WTC11 (cell line): Measurements from ENCODE around the gene MRPL40. TPM values are rescaled to one million over a fixed set of nuclear protein-coding genes. Genes with fewer than 3 reads are reported as not detected.

ENCODE experiments used
- ATAC-seq: fragments of 200-7000 bp; cut with Tn5 transposase; 2 replicates; pipeline ENCODE4 v1.10.0; 2021; ENCODE audit warnings: mild to moderate bottlenecking, moderate library complexity
- CTCF ChIA-PET: fragments of 300-600 bp; sonication (Branson Sonifier 250); formaldehyde crosslinking; loops from one replicate; lab custom pipeline; 2021; ENCODE audit warnings: antibody characterized with exemption; lab: Charles Lee
- POLR2A ChIA-PET: fragments of 350-600 bp; sonication (Branson Sonifier 250); formaldehyde crosslinking; loops from one replicate; lab custom pipeline; 2021; ENCODE audit warnings: antibody characterized with exemption; lab: Charles Lee
- DNase-seq: peaks from one replicate; pipeline ENCODE4 v3.0.0; 2021; ENCODE audit warnings: low spot score
- H3K27ac Mint-ChIP-seq: 2 replicates; pipeline ENCODE4 v1.8.0; 2021; ENCODE audit warnings: mixed read lengths
- H3K27me3 Mint-ChIP-seq: 2 replicates; pipeline ENCODE4 v1.8.0; 2021; ENCODE audit warnings: low read depth, mild to moderate bottlenecking, moderate library complexity, mixed read lengths
- H3K36me3 Mint-ChIP-seq: 2 replicates; pipeline ENCODE4 v1.8.0; 2021; ENCODE audit warnings: mixed read lengths
- H3K4me1 Mint-ChIP-seq: 2 replicates; pipeline ENCODE4 v1.8.0; 2022; ENCODE audit warnings: mixed read lengths
- H3K4me3 Mint-ChIP-seq: 2 replicates; pipeline ENCODE4 v1.8.0; 2021; ENCODE audit warnings: mild to moderate bottlenecking, moderate library complexity, mixed read lengths
- H3K9me3 Mint-ChIP-seq: 2 replicates; pipeline ENCODE4 v1.8.0; 2021; ENCODE audit warnings: mixed read lengths
- EMX1 ChIP-seq: fragments of 250-450 bp; sonication (Bioruptor Pico); IDR thresholded peaks from 2 replicates; pipeline ENCODE4 v1.8.0; 2021; ENCODE audit warnings: mild to moderate bottlenecking
- GRHL2 ChIP-seq: fragments of 250-450 bp; sonication (Bioruptor Pico); IDR thresholded peaks from 2 replicates; pipeline ENCODE4 v1.8.0; 2022; ENCODE audit warnings: mild to moderate bottlenecking, moderate library complexity; ENCODE audit not compliant: insufficient replicate concordance, severe bottlenecking
- GTF2I ChIP-seq: fragments of 250-450 bp; sonication (Bioruptor Pico); conservative IDR thresholded peaks from 2 replicates; pipeline ENCODE4 v1.4.0; 2021; ENCODE audit warnings: mild to moderate bottlenecking
- IRF2 ChIP-seq: sonication (generic); formaldehyde crosslinking; IDR thresholded peaks from 2 replicates; pipeline ENCODE4 v1.8.0; 2022; ENCODE audit warnings: low read depth, missing genetic modification reagents, borderline replicate concordance
- SMAD3 ChIP-seq: sonication (generic); formaldehyde crosslinking; IDR thresholded peaks from 2 replicates; pipeline ENCODE4 v1.8.0; 2022; ENCODE audit warnings: missing genetic modification reagents, mild to moderate bottlenecking, borderline replicate concordance
- SMAD4 ChIP-seq: sonication (generic); formaldehyde crosslinking; IDR thresholded peaks from 2 replicates; pipeline ENCODE4 v1.8.0; 2022; ENCODE audit warnings: mild to moderate bottlenecking, missing genetic modification reagents
- SOX15 ChIP-seq: fragments of 250-450 bp; sonication (Bioruptor Pico); IDR thresholded peaks from 2 replicates; pipeline ENCODE4 v1.9.0; 2021; ENCODE audit warnings: mild to moderate bottlenecking
- ZBTB21 ChIP-seq: sonication (generic); formaldehyde crosslinking; IDR thresholded peaks from 2 replicates; pipeline ENCODE4 v1.8.1; 2023; ENCODE audit warnings: mild to moderate bottlenecking, missing genetic modification reagents, borderline replicate concordance
- ZNF138 ChIP-seq: sonication (generic); formaldehyde crosslinking; conservative IDR thresholded peaks from 2 replicates; pipeline ENCODE4 v1.8.1; 2022; ENCODE audit warnings: mild to moderate bottlenecking, moderate library complexity, missing genetic modification reagents
- ZNF232 ChIP-seq: sonication (generic); formaldehyde crosslinking; IDR thresholded peaks from 2 replicates; pipeline ENCODE4 v1.8.0; 2022; ENCODE audit warnings: mild to moderate bottlenecking, missing genetic modification reagents
- total RNA-seq: library from RNA; stranded (reverse); gene quantifications from 3 replicates; pipeline ENCODE4 v1.2.3, GENCODE V29; 2021
- TF ChIP-seq, protein P1 (sequence below): sonication (generic); formaldehyde crosslinking; IDR thresholded peaks from 2 replicates; pipeline ENCODE4 v1.8.1; 2023; ENCODE audit warnings: mild to moderate bottlenecking, moderate library complexity, missing genetic modification reagents
- TF ChIP-seq, protein P2 (sequence below): sonication (generic); formaldehyde crosslinking; IDR thresholded peaks from 2 replicates; pipeline ENCODE4 v1.8.0; 2022; ENCODE audit warnings: mild to moderate bottlenecking, missing genetic modification reagents
- TF ChIP-seq, protein P3 (sequence below): sonication (generic); formaldehyde crosslinking; IDR thresholded peaks from 2 replicates; pipeline ENCODE4 v1.8.1; 2023; ENCODE audit warnings: mild to moderate bottlenecking, missing genetic modification reagents

MRPL40 gene
- total RNA-seq, 1 experiment from 2014 or later, result 19.2 TPM

GRCh38 chr22:19480789-19481188 is 48.4 kb downstream of the MRPL40 start:
- CTCF ChIA-PET, result interaction anchor here (0.7 to 2.9 kb wide), 3 partner anchors 149 to 215 kb away, joined by 3 to 18 read pairs (median 3); no protein-coding TSS in a partner anchor
- Mint-ChIP-seq H3K4me3 (peak overlapping the region; percentile 96), H3K9me3 (no peaks in the 10 kb centered on the region), H3K27me3 (no peaks in the 10 kb centered on the region), H3K27ac (peak overlapping the region; percentile 99; the same call in 1 of the 2 replicates), H3K4me1 (peaks cover 23% of the 10 kb centered on the region), H3K36me3 (peaks cover 31% of the 10 kb centered on the region)
- POLR2A ChIA-PET, result no interaction called here
- DNase-seq (no peak), ATAC-seq (no peak)
- no peak for TF ChIP-seq ZNF232 (CRISPR knock-in tag)

GRCh38 chr22:19482297-19482696 is 50.0 kb downstream of the MRPL40 start:
- H3K4me1 Mint-ChIP-seq, result peaks cover 21% of the 10 kb centered on the region
- H3K9me3 Mint-ChIP-seq, result no peaks in the 10 kb centered on the region
- no peak for ATAC-seq
- CTCF ChIA-PET, result no interaction called here
- no peak overlapping the region for H3K27ac Mint-ChIP-seq
- H3K27me3 Mint-ChIP-seq, result no peaks in the 10 kb centered on the region
- no peak overlapping the region for H3K4me3 Mint-ChIP-seq
- TF ChIP-seq IRF2 (CRISPR knock-in tag) (no peak), GRHL2 (CRISPR knock-in tag) (no peak), SOX15 (CRISPR knock-in tag) (no peak), GTF2I (CRISPR knock-in tag) (no peak), EMX1 (no peak), SMAD3 (CRISPR knock-in tag) (no peak), ZNF138 (no peak), ZBTB21 (CRISPR knock-in tag) (no peak)
- TF ChIP-seq, protein P1, sequence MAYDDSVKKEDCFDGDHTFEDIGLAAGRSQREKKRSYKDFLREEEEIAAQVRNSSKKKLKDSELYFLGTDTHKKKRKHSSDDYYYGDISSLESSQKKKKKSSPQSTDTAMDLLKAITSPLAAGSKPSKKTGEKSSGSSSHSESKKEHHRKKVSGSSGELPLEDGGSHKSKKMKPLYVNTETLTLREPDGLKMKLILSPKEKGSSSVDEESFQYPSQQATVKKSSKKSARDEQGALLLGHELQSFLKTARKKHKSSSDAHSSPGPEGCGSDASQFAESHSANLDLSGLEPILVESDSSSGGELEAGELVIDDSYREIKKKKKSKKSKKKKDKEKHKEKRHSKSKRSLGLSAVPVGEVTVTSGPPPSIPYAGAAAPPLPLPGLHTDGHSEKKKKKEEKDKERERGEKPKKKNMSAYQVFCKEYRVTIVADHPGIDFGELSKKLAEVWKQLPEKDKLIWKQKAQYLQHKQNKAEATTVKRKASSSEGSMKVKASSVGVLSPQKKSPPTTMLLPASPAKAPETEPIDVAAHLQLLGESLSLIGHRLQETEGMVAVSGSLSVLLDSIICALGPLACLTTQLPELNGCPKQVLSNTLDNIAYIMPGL (CRISPR knock-in tag), result no peak
- TF ChIP-seq, protein P2, sequence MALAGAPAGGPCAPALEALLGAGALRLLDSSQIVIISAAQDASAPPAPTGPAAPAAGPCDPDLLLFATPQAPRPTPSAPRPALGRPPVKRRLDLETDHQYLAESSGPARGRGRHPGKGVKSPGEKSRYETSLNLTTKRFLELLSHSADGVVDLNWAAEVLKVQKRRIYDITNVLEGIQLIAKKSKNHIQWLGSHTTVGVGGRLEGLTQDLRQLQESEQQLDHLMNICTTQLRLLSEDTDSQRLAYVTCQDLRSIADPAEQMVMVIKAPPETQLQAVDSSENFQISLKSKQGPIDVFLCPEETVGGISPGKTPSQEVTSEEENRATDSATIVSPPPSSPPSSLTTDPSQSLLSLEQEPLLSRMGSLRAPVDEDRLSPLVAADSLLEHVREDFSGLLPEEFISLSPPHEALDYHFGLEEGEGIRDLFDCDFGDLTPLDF (CRISPR knock-in tag), result no peak
- TF ChIP-seq, protein P3, sequence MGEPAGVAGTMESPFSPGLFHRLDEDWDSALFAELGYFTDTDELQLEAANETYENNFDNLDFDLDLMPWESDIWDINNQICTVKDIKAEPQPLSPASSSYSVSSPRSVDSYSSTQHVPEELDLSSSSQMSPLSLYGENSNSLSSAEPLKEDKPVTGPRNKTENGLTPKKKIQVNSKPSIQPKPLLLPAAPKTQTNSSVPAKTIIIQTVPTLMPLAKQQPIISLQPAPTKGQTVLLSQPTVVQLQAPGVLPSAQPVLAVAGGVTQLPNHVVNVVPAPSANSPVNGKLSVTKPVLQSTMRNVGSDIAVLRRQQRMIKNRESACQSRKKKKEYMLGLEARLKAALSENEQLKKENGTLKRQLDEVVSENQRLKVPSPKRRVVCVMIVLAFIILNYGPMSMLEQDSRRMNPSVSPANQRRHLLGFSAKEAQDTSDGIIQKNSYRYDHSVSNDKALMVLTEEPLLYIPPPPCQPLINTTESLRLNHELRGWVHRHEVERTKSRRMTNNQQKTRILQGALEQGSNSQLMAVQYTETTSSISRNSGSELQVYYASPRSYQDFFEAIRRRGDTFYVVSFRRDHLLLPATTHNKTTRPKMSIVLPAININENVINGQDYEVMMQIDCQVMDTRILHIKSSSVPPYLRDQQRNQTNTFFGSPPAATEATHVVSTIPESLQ (CRISPR knock-in tag), result no peak
- peaks cover 37% of the 10 kb centered on the region for H3K36me3 Mint-ChIP-seq
- POLR2A ChIA-PET, result no interaction called here
- no peak for DNase-seq

DNA sequence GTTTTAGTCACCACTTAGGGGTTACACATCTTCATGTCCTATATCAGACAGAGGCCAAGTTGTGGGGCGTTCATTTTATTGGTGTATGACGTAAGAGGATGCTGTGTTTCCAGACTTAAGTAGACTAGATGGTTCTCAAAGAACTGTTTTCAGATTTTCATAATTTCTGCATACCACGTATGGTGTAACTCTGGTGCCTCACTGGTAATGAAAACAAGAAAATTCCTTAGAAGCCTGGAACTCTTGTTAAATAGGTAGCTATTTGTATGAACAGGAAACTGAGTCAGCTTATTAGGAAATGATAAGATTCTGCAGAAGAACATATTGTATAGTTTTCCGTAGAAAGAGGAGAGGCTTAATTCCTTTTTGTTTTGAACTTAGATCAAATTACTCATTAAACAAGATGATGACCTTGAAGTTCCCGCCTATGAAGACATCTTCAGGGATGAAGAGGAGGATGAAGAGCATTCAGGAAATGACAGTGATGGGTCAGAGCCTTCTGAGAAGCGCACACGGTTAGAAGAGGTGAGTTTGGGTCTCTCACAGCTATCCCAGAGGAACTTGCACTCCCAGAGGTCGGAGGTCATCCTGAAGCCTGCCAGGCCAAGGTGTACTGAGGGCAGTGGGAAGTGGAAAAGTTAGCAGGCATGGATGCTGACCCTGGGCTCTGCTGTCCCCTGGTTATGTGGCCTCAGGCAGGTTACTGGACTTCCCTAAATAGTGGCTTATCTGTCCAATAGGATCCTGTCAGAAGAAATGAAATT is 51.3 kb downstream of the MRPL40 start:
- peaks cover 12% of the 10 kb centered on the region for H3K4me1 Mint-ChIP-seq
- no peaks in the 10 kb centered on the region for H3K27me3 Mint-ChIP-seq
- H3K4me3 Mint-ChIP-seq, result no peak overlapping the region
- TF ChIP-seq GRHL2 (CRISPR knock-in tag), result no peak
- TF ChIP-seq SMAD4 (CRISPR knock-in tag), result no peak
- peaks cover 47% of the 10 kb centered on the region for H3K36me3 Mint-ChIP-seq
- H3K9me3 Mint-ChIP-seq, result no peaks in the 10 kb centered on the region
- ChIA-PET POLR2A (interaction anchor here (0.6 kb wide), 1 partner anchor 1426 kb away, joined by 3 read pairs; no protein-coding TSS in a partner anchor), CTCF (interaction anchor here (1.5 kb wide), 1 partner anchor 9 kb away, joined by 5 read pairs; no protein-coding TSS in a partner anchor)
- H3K27ac Mint-ChIP-seq, result no peak overlapping the region
- no peak for ATAC-seq
- DNase-seq, result no peak

Other genes with a start within 250 kb of the MRPL40 start
- 15.5 to 19.3 TPM (median 16.9 TPM) in 3 replicates for gene CLTCL1, start 140.8 kb upstream of the MRPL40 start, total RNA-seq
- gene HIRA, start 812 bp upstream of the MRPL40 start, total RNA-seq, result 42.1 to 51.0 TPM (median 44.2 TPM) in 3 replicates
- gene C22orf39, start 15.2 kb downstream of the MRPL40 start, total RNA-seq, result 26.5 to 34.4 TPM (median 32.8 TPM) in 3 replicates
- 49.6 to 57.9 TPM (median 49.9 TPM) in 3 replicates for gene UFD1, start 46.6 kb downstream of the MRPL40 start, total RNA-seq
- gene CDC45, start 47.4 kb downstream of the MRPL40 start, total RNA-seq, result 34.4 to 38.1 TPM (median 35.0 TPM) in 3 replicates
- gene CLDN5, start 91.9 kb downstream of the MRPL40 start, total RNA-seq, result 1.0 to 1.9 TPM (median 1.5 TPM) in 3 replicates